Activated CD4-positive, CD25-positive, alpha-beta regulatory T cell treated with anti-CD3 and anti-CD28 coated beads, Interleukin-2, amount 50 U/mL, for 16 hours (primary cell): ENCODE results near the gene RNF175.
"Not testable (repeated sequence)": the region's sequence is repeated elsewhere in the genome, so short reads cannot be mapped to it uniquely, and the experiment has no call there.

ENCODE experiments used
- DNase-seq: peaks from one replicate; pipeline ENCODE4 v3.0.0-alpha.2; 2020; ENCODE audit warnings: low read depth, low spot score

Gene RNF175

DNA sequence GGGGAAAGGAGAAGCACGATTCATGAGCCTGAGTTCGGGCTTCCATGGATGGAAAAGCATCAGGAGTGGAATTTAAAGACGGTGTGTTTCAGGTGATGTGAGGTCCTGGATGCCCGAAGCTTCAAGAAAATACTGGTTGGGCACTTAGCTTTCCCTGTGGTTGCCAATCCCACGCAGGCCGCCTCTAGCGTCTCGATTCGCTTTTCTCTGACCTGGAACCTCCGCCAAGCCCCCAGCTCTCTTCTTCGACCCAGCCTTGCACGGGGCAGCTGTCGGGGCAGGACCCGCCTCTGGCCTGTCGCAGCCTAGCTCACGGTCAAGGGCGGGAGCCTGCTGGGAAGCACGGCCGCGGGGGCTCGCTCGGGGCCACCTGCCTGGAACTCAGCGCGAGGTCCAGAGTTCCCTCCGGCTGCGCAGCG is 76.1 kb downstream of the RNF175 start:
- DNase-seq: no peak

DNA sequence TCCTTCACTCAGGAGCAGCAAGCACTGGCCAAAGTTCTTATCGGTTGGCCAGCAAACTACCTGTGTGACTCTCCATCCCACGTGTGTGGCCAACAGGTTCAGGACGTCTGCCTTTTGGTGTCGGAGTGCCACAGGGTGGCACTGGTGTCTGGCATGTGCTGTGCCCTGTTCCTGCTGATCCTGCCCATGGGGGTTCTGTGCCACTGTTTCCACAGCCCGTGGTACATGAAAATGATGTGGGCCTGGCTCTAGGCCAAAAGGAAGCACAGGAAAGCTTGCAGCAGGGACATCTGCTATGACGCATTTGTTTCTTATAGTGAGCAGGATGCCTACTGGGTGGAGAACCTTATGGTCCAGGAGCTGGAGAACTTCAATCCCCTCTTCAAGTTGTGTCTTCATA is 80.3 kb downstream of the RNF175 start:
- DNase-seq: no peak

DNA sequence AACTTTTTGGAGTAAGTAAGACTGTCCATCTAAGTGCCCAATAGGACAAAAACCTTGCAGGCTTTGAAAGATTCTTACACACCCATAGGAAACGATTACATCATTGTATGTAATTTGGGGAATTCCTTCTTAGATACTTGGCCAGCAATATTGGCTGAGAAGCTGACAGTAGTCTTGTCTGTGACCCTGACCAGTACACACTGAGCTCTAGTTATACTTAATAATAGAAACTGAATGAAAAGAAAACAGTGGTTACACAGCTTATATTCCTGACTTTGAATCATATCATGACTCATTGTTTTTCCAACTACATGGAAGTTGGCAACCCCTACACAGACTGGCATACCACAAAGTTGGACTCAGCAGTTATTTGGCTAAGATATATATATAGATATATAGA is 82.8 kb downstream of the RNF175 start:
- DNase-seq: no peak

- no peak for DNase-seq
These were observed 83.3 kb downstream of the RNF175 start for GRCh38 chr4:153676486-153676885.

- DNase-seq: no peak
These were observed 90.0 kb downstream of the RNF175 start for GRCh38 chr4:153669838-153670237.

- DNase-seq: no peak
These were observed 91.2 kb downstream of the RNF175 start for GRCh38 chr4:153668647-153669046.

- DNase-seq: not testable (repeated sequence)
These were observed 93.3 kb downstream of the RNF175 start for GRCh38 chr4:153666505-153666904.

DNA sequence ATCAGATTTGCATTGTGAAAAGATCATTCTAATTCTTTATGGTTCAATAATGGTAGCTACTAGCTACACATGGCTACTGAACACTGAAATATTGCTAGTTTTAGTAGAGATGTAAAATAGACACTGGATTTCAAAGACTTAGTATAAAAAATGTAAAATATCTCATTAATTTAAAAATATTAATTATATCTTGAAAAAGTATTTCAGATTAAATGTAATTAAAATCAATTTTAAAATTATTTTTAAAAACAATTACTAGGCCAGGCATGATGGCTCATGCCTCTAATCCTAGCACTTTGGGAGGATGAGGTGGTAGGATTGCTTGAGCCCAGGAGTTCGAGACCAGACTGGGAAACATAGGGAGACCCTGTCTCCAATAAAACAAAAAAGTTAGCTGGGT is 96.2 kb downstream of the RNF175 start:
- no peak for DNase-seq

DNA sequence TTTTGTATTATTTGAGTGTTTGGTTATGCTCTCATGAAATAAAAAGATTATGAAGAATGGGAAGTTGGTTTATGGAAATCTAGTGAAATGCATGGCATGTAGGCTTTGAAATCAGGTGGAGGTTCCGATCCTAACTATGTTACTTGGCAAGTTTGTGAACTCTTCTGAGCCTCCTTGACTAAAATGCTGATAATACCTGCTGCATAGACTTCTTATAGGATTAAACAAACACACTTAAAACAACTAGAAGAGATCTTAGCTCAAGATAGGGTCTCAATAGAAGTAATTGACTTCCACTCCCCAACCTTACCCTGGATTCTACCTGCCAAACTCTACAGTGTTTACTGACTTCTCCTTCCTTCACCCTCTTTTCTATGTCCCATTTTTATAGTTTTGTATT is 97.9 kb downstream of the RNF175 start:
- no peak for DNase-seq

DNA sequence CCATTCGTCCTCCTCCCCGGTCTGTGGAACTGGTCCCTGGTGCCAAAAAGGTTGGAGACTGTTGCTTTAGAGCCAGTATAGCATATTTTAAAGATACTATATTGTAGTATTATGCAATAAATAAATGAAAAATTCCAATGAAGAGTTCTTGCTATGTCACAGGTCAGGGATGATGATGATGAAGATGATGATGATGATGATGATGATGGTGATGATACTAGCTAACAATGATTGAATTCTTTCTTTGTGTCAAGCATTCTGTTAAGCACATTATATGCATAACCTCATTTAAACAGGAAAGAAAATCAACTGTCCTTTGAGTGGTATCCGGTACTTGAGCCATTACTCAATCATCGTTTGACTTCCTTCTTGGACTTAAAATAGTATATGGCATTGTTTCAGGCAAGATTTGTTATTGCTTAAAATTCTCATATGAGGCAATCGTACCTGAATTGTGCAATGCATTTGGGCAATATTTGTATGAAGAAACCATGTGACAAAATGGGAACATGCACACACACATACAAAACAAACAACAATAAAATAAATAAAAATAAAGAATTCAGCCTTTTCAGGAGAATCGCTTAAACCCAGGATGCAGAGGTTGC is 98.5 kb downstream of the RNF175 start:
- DNase-seq: no peak
